Measurements from ENCODE around the gene RXFP2. TPM values are rescaled to one million over a fixed set of nuclear protein-coding genes. Genes with fewer than 3 reads are reported as not detected.

Gene RXFP2
- total and polyA plus RNA-seq, 2 of the 8 experiments (the other 6 are each of a cell fraction or from before 2014, with no cell fraction given), result not detected

DNA sequence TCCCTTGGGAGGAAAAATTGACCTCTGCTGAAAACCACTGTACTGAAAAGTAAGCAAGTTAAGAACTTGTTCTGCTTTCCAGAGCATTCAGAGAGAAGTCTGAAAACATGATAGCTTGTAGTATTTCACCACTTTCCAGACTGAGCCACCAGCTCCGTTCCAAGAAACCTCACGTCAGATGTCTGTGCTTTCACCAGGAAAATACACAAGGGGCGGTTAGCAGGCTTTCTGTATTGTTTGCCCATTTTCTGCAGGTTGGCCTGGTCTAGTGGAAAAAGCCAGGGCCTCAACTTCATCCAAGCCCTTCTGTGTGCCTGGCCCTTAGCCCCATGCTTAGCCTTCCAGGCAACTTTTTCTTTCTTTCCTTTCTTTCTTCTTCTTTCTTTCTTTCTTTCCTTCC is 36.4 kb downstream of the RXFP2 start (continued):
- TF ChIP-seq, protein P1, sequence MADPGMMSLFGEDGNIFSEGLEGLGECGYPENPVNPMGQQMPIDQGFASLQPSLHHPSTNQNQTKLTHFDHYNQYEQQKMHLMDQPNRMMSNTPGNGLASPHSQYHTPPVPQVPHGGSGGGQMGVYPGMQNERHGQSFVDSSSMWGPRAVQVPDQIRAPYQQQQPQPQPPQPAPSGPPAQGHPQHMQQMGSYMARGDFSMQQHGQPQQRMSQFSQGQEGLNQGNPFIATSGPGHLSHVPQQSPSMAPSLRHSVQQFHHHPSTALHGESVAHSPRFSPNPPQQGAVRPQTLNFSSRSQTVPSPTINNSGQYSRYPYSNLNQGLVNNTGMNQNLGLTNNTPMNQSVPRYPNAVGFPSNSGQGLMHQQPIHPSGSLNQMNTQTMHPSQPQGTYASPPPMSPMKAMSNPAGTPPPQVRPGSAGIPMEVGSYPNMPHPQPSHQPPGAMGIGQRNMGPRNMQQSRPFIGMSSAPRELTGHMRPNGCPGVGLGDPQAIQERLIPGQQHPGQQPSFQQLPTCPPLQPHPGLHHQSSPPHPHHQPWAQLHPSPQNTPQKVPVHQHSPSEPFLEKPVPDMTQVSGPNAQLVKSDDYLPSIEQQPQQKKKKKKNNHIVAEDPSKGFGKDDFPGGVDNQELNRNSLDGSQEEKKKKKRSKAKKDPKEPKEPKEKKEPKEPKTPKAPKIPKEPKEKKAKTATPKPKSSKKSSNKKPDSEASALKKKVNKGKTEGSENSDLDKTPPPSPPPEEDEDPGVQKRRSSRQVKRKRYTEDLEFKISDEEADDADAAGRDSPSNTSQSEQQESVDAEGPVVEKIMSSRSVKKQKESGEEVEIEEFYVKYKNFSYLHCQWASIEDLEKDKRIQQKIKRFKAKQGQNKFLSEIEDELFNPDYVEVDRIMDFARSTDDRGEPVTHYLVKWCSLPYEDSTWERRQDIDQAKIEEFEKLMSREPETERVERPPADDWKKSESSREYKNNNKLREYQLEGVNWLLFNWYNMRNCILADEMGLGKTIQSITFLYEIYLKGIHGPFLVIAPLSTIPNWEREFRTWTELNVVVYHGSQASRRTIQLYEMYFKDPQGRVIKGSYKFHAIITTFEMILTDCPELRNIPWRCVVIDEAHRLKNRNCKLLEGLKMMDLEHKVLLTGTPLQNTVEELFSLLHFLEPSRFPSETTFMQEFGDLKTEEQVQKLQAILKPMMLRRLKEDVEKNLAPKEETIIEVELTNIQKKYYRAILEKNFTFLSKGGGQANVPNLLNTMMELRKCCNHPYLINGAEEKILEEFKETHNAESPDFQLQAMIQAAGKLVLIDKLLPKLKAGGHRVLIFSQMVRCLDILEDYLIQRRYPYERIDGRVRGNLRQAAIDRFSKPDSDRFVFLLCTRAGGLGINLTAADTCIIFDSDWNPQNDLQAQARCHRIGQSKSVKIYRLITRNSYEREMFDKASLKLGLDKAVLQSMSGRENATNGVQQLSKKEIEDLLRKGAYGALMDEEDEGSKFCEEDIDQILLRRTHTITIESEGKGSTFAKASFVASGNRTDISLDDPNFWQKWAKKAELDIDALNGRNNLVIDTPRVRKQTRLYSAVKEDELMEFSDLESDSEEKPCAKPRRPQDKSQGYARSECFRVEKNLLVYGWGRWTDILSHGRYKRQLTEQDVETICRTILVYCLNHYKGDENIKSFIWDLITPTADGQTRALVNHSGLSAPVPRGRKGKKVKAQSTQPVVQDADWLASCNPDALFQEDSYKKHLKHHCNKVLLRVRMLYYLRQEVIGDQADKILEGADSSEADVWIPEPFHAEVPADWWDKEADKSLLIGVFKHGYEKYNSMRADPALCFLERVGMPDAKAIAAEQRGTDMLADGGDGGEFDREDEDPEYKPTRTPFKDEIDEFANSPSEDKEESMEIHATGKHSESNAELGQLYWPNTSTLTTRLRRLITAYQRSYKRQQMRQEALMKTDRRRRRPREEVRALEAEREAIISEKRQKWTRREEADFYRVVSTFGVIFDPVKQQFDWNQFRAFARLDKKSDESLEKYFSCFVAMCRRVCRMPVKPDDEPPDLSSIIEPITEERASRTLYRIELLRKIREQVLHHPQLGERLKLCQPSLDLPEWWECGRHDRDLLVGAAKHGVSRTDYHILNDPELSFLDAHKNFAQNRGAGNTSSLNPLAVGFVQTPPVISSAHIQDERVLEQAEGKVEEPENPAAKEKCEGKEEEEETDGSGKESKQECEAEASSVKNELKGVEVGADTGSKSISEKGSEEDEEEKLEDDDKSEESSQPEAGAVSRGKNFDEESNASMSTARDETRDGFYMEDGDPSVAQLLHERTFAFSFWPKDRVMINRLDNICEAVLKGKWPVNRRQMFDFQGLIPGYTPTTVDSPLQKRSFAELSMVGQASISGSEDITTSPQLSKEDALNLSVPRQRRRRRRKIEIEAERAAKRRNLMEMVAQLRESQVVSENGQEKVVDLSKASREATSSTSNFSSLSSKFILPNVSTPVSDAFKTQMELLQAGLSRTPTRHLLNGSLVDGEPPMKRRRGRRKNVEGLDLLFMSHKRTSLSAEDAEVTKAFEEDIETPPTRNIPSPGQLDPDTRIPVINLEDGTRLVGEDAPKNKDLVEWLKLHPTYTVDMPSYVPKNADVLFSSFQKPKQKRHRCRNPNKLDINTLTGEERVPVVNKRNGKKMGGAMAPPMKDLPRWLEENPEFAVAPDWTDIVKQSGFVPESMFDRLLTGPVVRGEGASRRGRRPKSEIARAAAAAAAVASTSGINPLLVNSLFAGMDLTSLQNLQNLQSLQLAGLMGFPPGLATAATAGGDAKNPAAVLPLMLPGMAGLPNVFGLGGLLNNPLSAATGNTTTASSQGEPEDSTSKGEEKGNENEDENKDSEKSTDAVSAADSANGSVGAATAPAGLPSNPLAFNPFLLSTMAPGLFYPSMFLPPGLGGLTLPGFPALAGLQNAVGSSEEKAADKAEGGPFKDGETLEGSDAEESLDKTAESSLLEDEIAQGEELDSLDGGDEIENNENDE (IDR thresholded peaks at IDR 0.05; ENCODE audit: insufficient replicate concordance, low read length), result no peak
- no peak for TF ChIP-seq MAFK (IDR thresholded peaks at IDR 0.05; ENCODE audit: low read depth, low read length)
- no peak for TF ChIP-seq GABPA (IDR thresholded peaks at IDR 0.05; ENCODE audit: borderline replicate concordance, insufficient read depth, low read length)
